ENCODE results near the gene TMEM184A. TPM values are rescaled to one million over a fixed set of nuclear protein-coding genes. Genes with fewer than 3 reads are reported as not detected.

Gene TMEM184A
- total RNA-seq, 4 donors from 2014 or later, result 0.55 to 3.3 (median 1.3) TPM

GRCh38 chr7:1563981-1564602, 8.1 kb upstream of the TMEM184A start:
- H3K4me1 ChIP-seq, result peaks cover 14 to 22% of the 10 kb centered on the region in 2 donors
- DNase-seq (no peak), ATAC-seq (no peak)
- in situ Hi-C loops (cut with MboI; ENCODE audit: low sequenced_read_pairs in 4 of 4), result no loop called here
- TF ChIP-seq CTCF (IDR thresholded peaks at IDR 0.05 in 4 of 5, conservative IDR thresholded peaks at IDR 0.05 in 1 of 5) (no peak), POLR2A (IDR thresholded peaks at IDR 0.05) (no peak)
- no peak overlapping the region for H3K4me3 ChIP-seq
- H3K27me3 ChIP-seq, result no peaks in the 10 kb centered on the region
- no peaks in the 10 kb centered on the region for H3K9me3 ChIP-seq
- no peak overlapping the region for H3K27ac ChIP-seq
- intact Hi-C loops (cut with DNase I; ENCODE audit: low total_unique reads), result no loop called here
- H3K36me3 ChIP-seq, result no peaks in the 10 kb centered on the region

DNA sequence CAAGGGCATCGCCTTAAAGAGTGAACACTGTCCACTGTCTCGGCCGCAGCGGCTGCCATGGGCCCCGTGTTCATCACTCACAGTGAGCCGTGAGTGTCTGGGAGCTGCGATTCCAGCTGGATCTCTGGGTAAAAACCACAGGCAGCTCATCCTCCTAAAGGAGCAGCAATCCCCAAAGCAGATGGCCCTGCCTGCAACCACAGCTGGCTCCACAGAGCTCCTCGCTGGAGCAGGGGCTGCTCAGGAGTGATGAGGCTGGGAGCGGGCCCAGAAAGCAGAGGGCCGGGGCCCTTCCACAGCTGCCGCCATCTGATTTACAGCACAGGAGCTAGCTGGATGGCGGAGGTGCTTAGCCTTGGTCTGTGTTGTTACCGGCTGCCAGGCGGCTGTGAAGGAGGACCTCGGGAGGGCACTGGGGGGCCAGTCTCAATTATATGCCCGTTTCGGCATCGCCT, 6.6 kb upstream of the TMEM184A start:
- no peak overlapping the region for H3K27ac ChIP-seq
- TF ChIP-seq POLR2A (IDR thresholded peaks at IDR 0.05) (no peak), CTCF (IDR thresholded peaks at IDR 0.05 in 4 of 5, conservative IDR thresholded peaks at IDR 0.05 in 1 of 5) (no peak)
- H3K4me1 ChIP-seq, result peaks cover 7 to 13% of the 10 kb centered on the region in 2 donors
- in situ Hi-C loops (cut with MboI; ENCODE audit: low sequenced_read_pairs in 4 of 4) (no loop called here), intact Hi-C loops (cut with DNase I; ENCODE audit: low total_unique reads) (no loop called here)
- no peaks in the 10 kb centered on the region for H3K27me3 ChIP-seq
- DNase-seq (no peak), ATAC-seq (no peak)
- no peaks in the 10 kb centered on the region for H3K9me3 ChIP-seq
- H3K36me3 ChIP-seq, result no peaks in the 10 kb centered on the region
- no peak overlapping the region for H3K4me3 ChIP-seq

DNA sequence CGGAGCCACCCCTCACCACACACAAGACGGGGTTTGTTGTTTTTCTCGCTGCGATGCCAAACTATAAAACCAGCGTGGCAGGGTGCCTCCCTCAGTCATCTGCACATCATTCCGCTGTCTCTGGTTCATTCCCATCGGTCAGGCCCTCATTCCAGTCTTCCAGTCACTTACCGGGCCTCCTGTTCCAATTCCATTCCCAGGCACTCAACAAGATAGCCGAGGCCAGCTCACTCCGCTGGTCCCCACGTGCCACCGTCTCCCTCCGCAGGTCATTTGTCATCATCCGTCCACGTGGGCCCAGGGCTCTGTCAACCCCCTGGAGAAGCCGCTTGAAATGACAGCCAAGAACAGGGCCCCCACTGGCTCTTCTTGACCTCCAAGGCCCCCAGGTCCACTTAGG, 6.1 kb upstream of the TMEM184A start:
- Histone ChIP-seq H3K27me3 (no peaks in the 10 kb centered on the region), H3K4me1 (peaks cover 4 to 10% of the 10 kb centered on the region in 2 donors), H3K9me3 (no peaks in the 10 kb centered on the region), H3K36me3 (no peaks in the 10 kb centered on the region), H3K27ac (no peak overlapping the region), H3K4me3 (no peak overlapping the region)
- TF ChIP-seq CTCF (IDR thresholded peaks at IDR 0.05 in 4 of 5, conservative IDR thresholded peaks at IDR 0.05 in 1 of 5) (no peak), POLR2A (IDR thresholded peaks at IDR 0.05) (no peak)
- intact Hi-C loops (cut with DNase I; ENCODE audit: low total_unique reads) (no loop called here), in situ Hi-C loops (cut with MboI; ENCODE audit: low sequenced_read_pairs in 4 of 4) (no loop called here)
- no peak for DNase-seq
- ATAC-seq, result no peak

DNA sequence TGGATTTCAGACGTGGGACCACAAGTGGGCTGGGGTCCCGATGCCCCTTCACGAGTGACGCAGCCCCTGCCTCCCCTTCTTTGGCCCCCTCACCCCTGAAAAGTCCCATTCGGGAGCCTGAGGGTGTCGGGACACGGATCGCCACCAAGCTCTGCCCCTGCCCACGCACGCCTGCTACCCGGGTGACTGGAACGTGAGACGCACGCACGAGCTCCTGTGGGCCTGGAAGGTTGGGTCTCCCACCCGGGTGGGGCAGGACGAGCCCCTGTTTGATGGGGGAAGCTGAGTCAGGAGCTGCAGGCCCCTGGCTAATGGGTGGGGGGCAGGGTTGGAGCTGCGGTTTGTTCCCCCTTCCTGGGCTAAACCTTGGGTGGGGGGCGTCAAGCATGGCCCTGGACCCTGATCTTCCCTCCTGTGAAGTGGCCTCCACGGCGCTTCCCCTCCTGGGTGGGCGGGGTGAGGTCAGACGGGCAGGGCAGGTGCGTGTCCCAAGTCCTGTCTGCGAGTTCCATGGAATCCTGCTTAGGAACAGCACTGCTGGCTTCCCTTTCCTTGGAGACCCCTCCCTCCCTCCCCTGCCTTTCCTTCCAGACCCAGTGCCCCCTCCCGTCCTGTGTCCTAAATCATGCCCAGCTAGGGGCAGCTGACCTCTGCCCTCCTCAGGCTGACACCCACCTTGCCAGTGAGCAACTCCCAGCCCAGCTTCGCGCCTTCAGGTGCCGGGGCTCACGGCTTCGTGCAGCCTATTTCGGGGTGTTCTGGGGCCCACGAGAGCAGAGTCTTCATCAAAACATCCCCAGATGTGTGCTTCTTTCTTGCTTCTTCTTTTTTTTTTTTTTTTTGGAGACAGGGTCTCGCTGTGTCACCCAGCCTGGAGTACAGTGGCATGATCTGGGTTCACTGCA, 5.3 kb upstream of the TMEM184A start:
- no peak overlapping the region for H3K27ac ChIP-seq
- H3K27me3 ChIP-seq, result no peaks in the 10 kb centered on the region
- intact Hi-C loops (cut with DNase I; ENCODE audit: low total_unique reads) (no loop called here), in situ Hi-C loops (cut with MboI; ENCODE audit: low sequenced_read_pairs in 4 of 4) (no loop called here)
- no peaks in the 10 kb centered on the region for H3K36me3 ChIP-seq
- no peaks in the 10 kb centered on the region for H3K9me3 ChIP-seq
- DNase-seq (no peak), ATAC-seq (no peak)
- no peak for TF ChIP-seq POLR2A (IDR thresholded peaks at IDR 0.05)
- no peak for TF ChIP-seq CTCF (IDR thresholded peaks at IDR 0.05 in 4 of 5, conservative IDR thresholded peaks at IDR 0.05 in 1 of 5)
- peaks cover 0 to 5% of the 10 kb centered on the region in 2 donors for H3K4me1 ChIP-seq
- H3K4me3 ChIP-seq, result no peak overlapping the region
